IMR-90 (cell line): ENCODE results near the gene CCDC116. TPM values are rescaled to one million over a fixed set of nuclear protein-coding genes. Genes with fewer than 3 reads are reported as not detected.

Experiments used
- ATAC-seq: fragments of 200-7000 bp; cut with Tn5 transposase; 2 replicates; pipeline ENCODE4 v1.9.1; 2020; ENCODE audit warnings: low read depth, mild to moderate bottlenecking, moderate library complexity
- BruUV-seq: library from RNA; stranded (reverse); fragments of 400-500 nt; replicated peaks from 2 replicates; lab custom pipeline; 2021; lab: Mats Ljungman, UMichigan
- CTCF ChIA-PET: fragments of 300-600 bp; formaldehyde crosslinking; extraction: SDS; loops from one replicate; lab custom pipeline; 2021; ENCODE audit warnings: antibody characterized with exemption; lab: Yijun Ruan, JAX
- POLR2A ChIA-PET: fragments of 300-600 bp; sonication (Branson Sonifier 250); formaldehyde crosslinking; loops from one replicate; lab custom pipeline; 2022; ENCODE audit warnings: antibody characterized with exemption; ENCODE audit not compliant: unreplicated experiment; lab: Charles Lee
- DNase-seq: peaks from one replicate; pipeline ENCODE4 v3.0.0; 2013
- H2AFZ ChIP-seq: replicated peaks from 2 replicates; pipeline ENCODE3; 2013; ENCODE audit warnings: low read length, mild to moderate bottlenecking; ENCODE audit not compliant: poor library complexity
- H2AK5ac ChIP-seq: 2 replicates; pipeline ENCODE4 v1.6.1; 2013; ENCODE audit warnings: low read depth, low read length, inconsistent platforms
- H2AK9ac ChIP-seq: replicated peaks from 2 replicates; pipeline ENCODE3; 2013; ENCODE audit warnings: mild to moderate bottlenecking, low read depth, low read length, moderate library complexity; ENCODE audit not compliant: poor library complexity
- H2BK120ac ChIP-seq: 2 replicates; pipeline ENCODE4 v1.6.1; 2013; ENCODE audit warnings: low read depth, low read length, inconsistent platforms
- H2BK15ac ChIP-seq: 3 replicates; pipeline ENCODE4 v1.6.1; 2013; ENCODE audit warnings: low read depth, low read length, inconsistent platforms
- H2BK20ac ChIP-seq: 2 replicates; pipeline ENCODE4 v1.6.1; 2013; ENCODE audit warnings: low read depth, mild to moderate bottlenecking, inconsistent platforms, low read length, moderate library complexity
- H2BK5ac ChIP-seq: 2 replicates; pipeline ENCODE4 v1.6.1; 2013; ENCODE audit warnings: mild to moderate bottlenecking, low read depth, low read length, inconsistent platforms; ENCODE audit not compliant: poor library complexity, severe bottlenecking
- H3K14ac ChIP-seq: replicated peaks from 2 replicates; pipeline ENCODE4 v1.6.1; 2013; ENCODE audit warnings: low read depth, low read length, inconsistent platforms
- H3K18ac ChIP-seq: 2 replicates; pipeline ENCODE4 v1.6.1; 2013; ENCODE audit warnings: low read depth, low read length, control low read depth
- H3K23ac ChIP-seq: 2 replicates; pipeline ENCODE4 v1.6.1; 2013; ENCODE audit warnings: low read depth, low read length, inconsistent platforms
- H3K27ac ChIP-seq: 2 replicates; pipeline ENCODE4 v1.5.1; 2013; ENCODE audit warnings: mild to moderate bottlenecking, control low read depth, low read length; ENCODE audit not compliant: insufficient read depth
- H3K27me3 ChIP-seq: 2 replicates; pipeline ENCODE4 v1.6.1; 2013; ENCODE audit warnings: low read length; ENCODE audit not compliant: control insufficient read depth, insufficient read depth
- H3K36me3 ChIP-seq: 2 replicates; pipeline ENCODE4 v1.6.1; 2013; ENCODE audit warnings: low read length, mixed read lengths; ENCODE audit not compliant: control insufficient read depth, insufficient read depth
- H3K4ac ChIP-seq: 2 replicates; pipeline ENCODE4 v1.6.1; 2013; ENCODE audit warnings: low read depth, low read length, inconsistent platforms
- H3K4me1 ChIP-seq: 2 replicates; pipeline ENCODE4 v1.6.1; 2013; ENCODE audit warnings: low read length, mixed read lengths; ENCODE audit not compliant: control insufficient read depth, insufficient read depth
- H3K4me2 ChIP-seq: 2 replicates; pipeline ENCODE4 v1.6.1; 2013; ENCODE audit warnings: low read depth, mild to moderate bottlenecking, control low read depth, low read length, moderate library complexity
- H3K4me3 ChIP-seq: 2 replicates; pipeline ENCODE4 v1.5.1; 2013; ENCODE audit warnings: low read depth, mild to moderate bottlenecking, control low read depth, low read length, moderate library complexity; ENCODE audit not compliant: insufficient read depth
- H3K56ac ChIP-seq: 2 replicates; pipeline ENCODE4 v1.6.1; 2013; ENCODE audit warnings: low read length, inconsistent platforms; ENCODE audit not compliant: insufficient read depth; ENCODE audit errors: extremely low read depth
- H3K79me1 ChIP-seq, 2 experiments: 2 replicates each; pipeline ENCODE4 v1.6.1; 2013; ENCODE audit warnings: low read length in 2 of 2, inconsistent platforms in 1 of 2, low read depth in 1 of 2
- H3K9ac ChIP-seq: 2 replicates; pipeline ENCODE4 v1.6.1; 2013; ENCODE audit warnings: low read depth, low read length, control low read depth
- H3K9me1 ChIP-seq: 2 replicates; pipeline ENCODE4 v1.6.1; 2013; ENCODE audit warnings: low read length, inconsistent platforms; ENCODE audit not compliant: insufficient read depth
- H3K9me3 ChIP-seq: 2 replicates; pipeline ENCODE4 v1.6.1; 2013; ENCODE audit warnings: low read length; ENCODE audit not compliant: control insufficient read depth, insufficient read depth
- H4K20me1 ChIP-seq: 2 replicates; pipeline ENCODE4 v1.6.1; 2013; ENCODE audit warnings: low read length, inconsistent platforms; ENCODE audit not compliant: insufficient read depth
- H4K5ac ChIP-seq: 2 replicates; pipeline ENCODE4 v1.6.1; 2013; ENCODE audit warnings: mild to moderate bottlenecking, low read depth, low read length, control low read depth
- H4K8ac ChIP-seq, 2 experiments: 2 replicates each; pipeline ENCODE4 v1.6.1; 2013; ENCODE audit warnings: low read depth in 2 of 2, low read length in 2 of 2, control low read depth in 1 of 2, inconsistent platforms in 1 of 2
- H4K91ac ChIP-seq: 2 replicates; pipeline ENCODE4 v1.6.1; 2013; ENCODE audit warnings: low read depth, low read length, inconsistent platforms; ENCODE audit not compliant: insufficient read depth
- BHLHE40 ChIP-seq: fragments of 150-350 bp; IDR thresholded peaks from 2 replicates; pipeline ENCODE4 v1.6.1; 2016; ENCODE audit warnings: mild to moderate bottlenecking, low read depth, low read length
- CEBPB ChIP-seq: IDR thresholded peaks from 2 replicates; pipeline ENCODE4 v1.6.1; 2012; ENCODE audit warnings: low read depth, low read length, improper control_type of control experiment
- CTCF ChIP-seq: conservative IDR thresholded peaks from 2 replicates; pipeline ENCODE4 v1.5.1; 2012; ENCODE audit warnings: mild to moderate bottlenecking, low read depth, low read length, improper control_type of control experiment
- ELK1 ChIP-seq: fragments of 150-350 bp; IDR thresholded peaks from 2 replicates; pipeline ENCODE4 v1.6.1; 2016; ENCODE audit warnings: low read depth, mild to moderate bottlenecking, low read length, moderate library complexity, borderline replicate concordance
- FOS ChIP-seq: fragments of 150-350 bp; IDR thresholded peaks from 2 replicates; pipeline ENCODE4 v1.6.1; 2016; ENCODE audit warnings: low read depth, low read length
- MAFK ChIP-seq: IDR thresholded peaks from 2 replicates; pipeline ENCODE4 v1.6.1; 2012; ENCODE audit warnings: low read depth, low read length, improper control_type of control experiment
- MAZ ChIP-seq: IDR thresholded peaks from 2 replicates; pipeline ENCODE4 v1.6.1; 2012; ENCODE audit warnings: low read depth, mild to moderate bottlenecking, low read length, improper control_type of control experiment, moderate library complexity, borderline replicate concordance
- MXI1 ChIP-seq: IDR thresholded peaks from 2 replicates; pipeline ENCODE4 v1.6.1; 2012; ENCODE audit warnings: low read depth, mild to moderate bottlenecking, low read length, moderate library complexity, borderline replicate concordance
- NFE2L2 ChIP-seq: fragments of 150-350 bp; IDR thresholded peaks from 2 replicates; pipeline ENCODE4 v1.6.1; 2016; ENCODE audit warnings: low read depth, mild to moderate bottlenecking, low read length
- POLR2A ChIP-seq: IDR thresholded peaks from 2 replicates; pipeline ENCODE4 v1.6.1; 2012; ENCODE audit warnings: mild to moderate bottlenecking, low read depth, low read length
- RAD21 ChIP-seq: IDR thresholded peaks from 2 replicates; pipeline ENCODE4 v1.6.1; 2012; ENCODE audit warnings: low read length, improper control_type of control experiment
- RCOR1 ChIP-seq: IDR thresholded peaks from 2 replicates; pipeline ENCODE4 v1.6.1; 2012; ENCODE audit warnings: mild to moderate bottlenecking, low read length, improper control_type of control experiment; ENCODE audit not compliant: insufficient replicate concordance
- RFX5 ChIP-seq: IDR thresholded peaks from 2 replicates; pipeline ENCODE4 v1.8.0; 2012; ENCODE audit warnings: low read depth, mild to moderate bottlenecking, low read length, moderate library complexity
- USF2 ChIP-seq: fragments of 150-350 bp; IDR thresholded peaks from 2 replicates; pipeline ENCODE4 v1.6.1; 2017; ENCODE audit warnings: mild to moderate bottlenecking, antibody characterized with exemption, low read length, low read depth
- WGBS, 2 experiments: methylation state at CpG; one replicate each; pipeline versions ENCODE4 v1.1.5 to v1.1.7; 2013; ENCODE audit warnings: missing lambda C conversion rate in 2 of 2; ENCODE audit not compliant: insufficient read length in 1 of 2; ENCODE audit errors: extremely low coverage in 2 of 2; 5-methylcytosine and 5-hydroxymethylcytosine counted together
- dilution Hi-C: fragments of 300-500 bp; cut with HindIII; formaldehyde crosslinking; loops from one replicate; pipeline ENCODE4 v1.14.3; 2018; ENCODE audit warnings: low sequenced_read_pairs; ENCODE audit not compliant: unreplicated experiment
- in situ Hi-C: fragments of 300-500 bp; cut with MboI; formaldehyde crosslinking; loops from 3 replicates; pipeline ENCODE4 v1.14.3; 2019; ENCODE audit warnings: low sequenced_read_pairs, inconsistent platforms, mixed read lengths
- intact Hi-C: fragments of 100-400 bp; cut with micrococcal nuclease; formaldehyde crosslinking; loops from 2 replicates; pipeline ENCODE4 v1.10.0; 2022
- polyA plus RNA-seq, 3 experiments: library from polyadenylated mRNA; depleted of rRNA; stranded (reverse); fragments of >200 nt; gene quantifications; 2 replicates each; pipeline ENCODE4 v1.2.3, GENCODE V29; 2012; ENCODE audit warnings: low replicate concordance in 1 of 3
- total RNA-seq: library from RNA; depleted of rRNA; stranded (reverse); fragments of >200 nt; gene quantifications from 2 replicates; pipeline ENCODE4 v1.2.3, GENCODE V29; 2012

Gene CCDC116
- total and polyA plus RNA-seq, 2 of the 4 experiments (the other 2 are of a cell fraction), result under 0.01 to 0.27 TPM

DNA sequence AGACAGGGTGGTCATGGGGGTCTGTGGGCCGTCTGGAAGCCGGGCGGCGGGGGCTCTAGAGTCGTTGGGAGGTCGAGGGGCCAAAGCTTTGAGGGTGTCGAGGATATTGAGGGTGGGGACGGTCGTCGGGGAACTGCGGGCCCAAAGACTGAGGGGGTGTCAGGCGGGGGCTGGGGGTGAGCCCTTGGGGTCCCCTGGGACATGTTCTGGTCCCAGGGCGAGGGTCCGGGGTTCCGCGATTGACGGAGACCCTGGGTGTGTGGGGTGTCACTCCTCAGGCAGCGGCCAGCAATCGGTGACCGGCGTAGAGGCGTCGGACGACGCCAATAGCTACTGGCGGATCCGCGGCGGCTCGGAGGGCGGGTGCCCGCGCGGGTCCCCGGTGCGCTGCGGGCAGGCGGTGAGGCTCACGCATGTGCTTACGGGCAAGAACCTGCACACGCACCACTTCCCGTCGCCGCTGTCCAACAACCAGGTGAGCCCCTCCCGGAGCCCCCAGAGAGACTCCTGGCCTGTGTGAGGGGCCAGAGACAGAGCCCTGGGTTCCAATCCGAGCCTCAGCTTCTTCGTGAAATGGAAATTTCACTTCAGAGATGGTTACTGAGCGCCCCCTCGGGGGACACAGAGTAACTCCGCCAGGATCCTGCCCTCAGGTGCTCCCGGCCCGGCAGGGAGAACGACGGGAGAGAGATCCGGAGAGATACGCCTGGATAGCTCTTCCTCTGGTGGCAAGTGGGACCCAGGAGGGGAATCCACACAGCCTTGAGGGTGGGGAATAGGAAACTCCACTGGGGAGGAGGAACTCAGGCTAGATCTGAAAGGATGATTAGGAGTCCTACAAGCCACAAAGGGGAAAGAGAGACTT, 10.3 kb downstream of the CCDC116 start:
- Histone ChIP-seq H3K18ac (no peak overlapping the region), H3K4me2 (peak overlapping the region; percentile 90), H3K9ac (peak overlapping the region; percentile 73), H2BK5ac (no peak overlapping the region), H3K23ac (peak overlapping the region; percentile 46; the same call in 1 of the 2 replicates), H3K27ac (peak overlapping the region; percentile 53; the same call in 1 of the 2 replicates), H2AFZ (peak overlapping the region; percentile 98), H2BK15ac (no peak overlapping the region), H3K4ac (no peak overlapping the region), H4K8ac (peak overlapping the region; percentile 71 to 81; a peak in 2 of 4 replicates), H3K14ac (no peak overlapping the region; the same call in 1 of the 2 replicates), H3K9me3 (no peaks in the 10 kb centered on the region), H3K56ac (no peak overlapping the region), H3K27me3 (no peaks in the 10 kb centered on the region), H3K4me3 (peak overlapping the region; percentile 87), H2AK9ac (peak overlapping the region; percentile 73), H2BK20ac (no peak overlapping the region), H2AK5ac (no peak overlapping the region), H4K5ac (no peak overlapping the region), H4K91ac (no peak overlapping the region), H3K79me1 (peaks cover 6 to 27% of the 10 kb centered on the region in 2 experiments; a peak in 3 of 4 replicates), H3K36me3 (peaks cover 5% of the 10 kb centered on the region), H4K20me1 (peaks cover 14% of the 10 kb centered on the region), H3K9me1 (peaks cover 5% of the 10 kb centered on the region), H3K4me1 (peaks cover 1% of the 10 kb centered on the region; the same call in 1 of the 2 replicates), H2BK120ac (no peak overlapping the region)
- BruUV-seq, result no TSS peak
- POLR2A ChIA-PET, result no interaction called here
- ATAC-seq (no peak), DNase-seq (peak; percentile 44)
- in situ Hi-C loops, result no loop called here
- dilution Hi-C loops, result no loop called here
- intact Hi-C loops, result no loop called here
- WGBS, 2 experiments, result 3% methylated on average over 18 of the region's 56 CpGs; no CpG with 5 or more reads in 1 of the 2 experiments
- CTCF ChIA-PET, result interaction anchor here (0.6 to 3.1 kb wide), 5 partner anchors 9 to 351 kb away, joined by 3 to 28 read pairs (median 3); partner anchors contain the start of gene YDJC
- peak; percentile 62 for TF ChIP-seq CTCF
- no peak for TF ChIP-seq FOS
- TF ChIP-seq RCOR1, result no peak
- no peak for TF ChIP-seq NFE2L2
- no peak for TF ChIP-seq RFX5
- TF ChIP-seq MAFK, result no peak
- no peak for TF ChIP-seq USF2
- no peak for TF ChIP-seq CEBPB
- no peak for TF ChIP-seq ELK1
- TF ChIP-seq POLR2A, result no peak
- TF ChIP-seq BHLHE40, result no peak
- TF ChIP-seq RAD21, result peak; percentile 60
- no peak for TF ChIP-seq MAZ
- 0 out of 2 replicates have a peak, but pooled peaks have one; percentile 9 for TF ChIP-seq MXI1
